Ecto neural progenitor cell (in vitro differentiated cells): Measurements from ENCODE around the gene MRGPRG.

Experiments
- DNase-seq: peaks from one replicate; pipeline ENCODE4 v3.0.0-alpha.2; 2018; ENCODE audit warnings: low spot score

The MRGPRG gene

DNA sequence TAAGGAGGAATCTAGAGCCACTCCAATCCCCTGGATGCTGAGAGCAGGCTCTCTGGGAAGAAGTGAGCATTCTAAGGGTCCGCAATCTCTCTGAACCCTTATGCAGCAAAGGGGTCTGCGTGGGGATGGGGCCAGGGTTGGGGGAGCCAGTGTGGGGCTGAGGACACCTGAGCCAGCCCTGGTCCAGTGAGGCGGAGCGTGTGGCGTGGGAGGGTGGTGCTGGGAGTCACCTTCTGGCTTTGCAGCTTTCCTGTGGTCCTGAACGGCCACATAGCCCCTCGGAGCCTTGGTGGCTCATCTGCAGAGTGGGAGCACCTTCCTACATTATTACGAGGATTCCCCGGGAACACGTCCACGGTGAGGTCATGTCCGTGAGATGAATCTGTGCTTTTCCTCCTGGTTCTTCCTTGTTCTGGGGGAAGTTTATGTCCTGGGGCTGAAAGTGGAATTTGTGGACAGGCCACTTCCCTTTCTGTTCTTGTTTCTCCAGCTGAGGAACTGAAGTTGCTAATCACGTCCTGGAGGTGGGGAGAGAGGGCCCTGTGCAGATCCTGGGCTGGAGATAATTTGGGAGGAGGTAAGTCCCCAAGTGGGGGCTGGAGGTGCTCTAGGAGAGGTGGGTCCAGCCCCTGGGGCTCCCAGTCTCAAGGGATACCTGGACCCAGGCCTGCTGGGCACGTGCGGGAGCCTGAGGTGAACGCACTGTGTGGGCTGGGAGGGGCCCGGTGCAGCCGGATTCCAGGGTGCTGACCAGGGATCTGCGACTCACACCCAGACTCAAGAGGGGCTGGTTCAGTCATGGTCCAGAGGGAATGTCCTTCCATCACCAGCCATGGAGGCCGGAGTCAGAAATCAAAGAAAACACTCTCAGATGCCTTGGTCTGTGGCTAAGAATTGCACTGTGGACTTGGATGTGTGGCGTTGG is 7.5 kb upstream of the MRGPRG start:
- DNase-seq, result no peak

- peak; percentile 46 for DNase-seq
These were observed 6.6 kb upstream of the MRGPRG start for GRCh38 chr11:3225159-3225758.

DNA sequence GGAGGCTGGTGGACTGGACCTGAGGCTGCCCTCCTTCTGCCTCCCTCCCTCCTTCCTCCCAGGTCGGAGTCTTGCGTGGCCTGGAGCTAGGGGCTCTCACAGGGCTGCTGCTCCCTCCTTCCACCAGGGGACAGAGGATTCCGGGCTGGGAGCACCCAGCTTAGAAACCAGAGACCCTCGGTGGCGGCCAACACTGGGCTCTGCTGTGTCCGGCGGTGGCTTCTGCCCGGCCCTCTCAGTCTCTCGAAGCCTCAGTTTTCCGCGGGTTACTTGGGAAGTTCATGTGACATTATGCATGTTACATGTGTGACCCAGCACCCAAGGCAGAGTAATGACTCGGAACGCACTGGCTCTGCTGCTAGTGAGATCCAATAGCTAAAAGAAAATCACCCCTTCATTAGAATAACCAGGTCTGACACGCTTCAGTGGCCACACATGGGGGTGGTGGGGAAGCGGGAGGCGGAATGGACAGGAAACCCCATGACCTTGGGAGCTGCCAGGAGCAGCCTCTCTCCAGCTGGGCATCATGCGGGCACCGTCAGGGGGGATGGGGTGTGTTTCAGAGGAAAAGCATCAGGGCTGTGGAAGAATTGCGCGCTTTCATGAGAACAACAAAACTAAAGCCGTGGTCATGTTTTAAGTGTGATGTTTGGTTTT is 5.9 kb upstream of the MRGPRG start:
- no peak for DNase-seq

DNA sequence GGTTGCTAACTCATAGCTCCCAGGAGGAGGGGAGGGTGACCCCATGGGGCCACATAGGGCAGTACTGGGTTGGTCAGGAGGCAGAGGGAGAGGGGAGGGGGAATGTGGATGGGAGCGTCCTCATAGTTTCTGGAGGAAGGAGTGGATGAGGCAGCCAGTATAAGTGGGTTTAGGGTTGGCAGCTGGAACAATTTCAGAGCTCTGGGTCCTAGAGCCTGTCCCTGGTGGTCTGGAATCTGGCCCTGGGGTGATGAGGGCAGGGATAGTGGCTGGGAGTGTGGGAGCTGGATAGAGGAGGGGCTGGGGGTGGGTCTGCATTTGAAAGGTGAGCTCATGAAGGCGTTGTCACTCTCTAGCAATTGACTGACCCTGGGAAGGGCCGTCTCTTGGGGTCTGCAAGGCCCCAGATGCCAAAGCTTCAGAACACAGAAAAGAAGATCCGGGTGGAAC is 5.3 kb upstream of the MRGPRG start:
- peak; percentile 58 for DNase-seq

DNA sequence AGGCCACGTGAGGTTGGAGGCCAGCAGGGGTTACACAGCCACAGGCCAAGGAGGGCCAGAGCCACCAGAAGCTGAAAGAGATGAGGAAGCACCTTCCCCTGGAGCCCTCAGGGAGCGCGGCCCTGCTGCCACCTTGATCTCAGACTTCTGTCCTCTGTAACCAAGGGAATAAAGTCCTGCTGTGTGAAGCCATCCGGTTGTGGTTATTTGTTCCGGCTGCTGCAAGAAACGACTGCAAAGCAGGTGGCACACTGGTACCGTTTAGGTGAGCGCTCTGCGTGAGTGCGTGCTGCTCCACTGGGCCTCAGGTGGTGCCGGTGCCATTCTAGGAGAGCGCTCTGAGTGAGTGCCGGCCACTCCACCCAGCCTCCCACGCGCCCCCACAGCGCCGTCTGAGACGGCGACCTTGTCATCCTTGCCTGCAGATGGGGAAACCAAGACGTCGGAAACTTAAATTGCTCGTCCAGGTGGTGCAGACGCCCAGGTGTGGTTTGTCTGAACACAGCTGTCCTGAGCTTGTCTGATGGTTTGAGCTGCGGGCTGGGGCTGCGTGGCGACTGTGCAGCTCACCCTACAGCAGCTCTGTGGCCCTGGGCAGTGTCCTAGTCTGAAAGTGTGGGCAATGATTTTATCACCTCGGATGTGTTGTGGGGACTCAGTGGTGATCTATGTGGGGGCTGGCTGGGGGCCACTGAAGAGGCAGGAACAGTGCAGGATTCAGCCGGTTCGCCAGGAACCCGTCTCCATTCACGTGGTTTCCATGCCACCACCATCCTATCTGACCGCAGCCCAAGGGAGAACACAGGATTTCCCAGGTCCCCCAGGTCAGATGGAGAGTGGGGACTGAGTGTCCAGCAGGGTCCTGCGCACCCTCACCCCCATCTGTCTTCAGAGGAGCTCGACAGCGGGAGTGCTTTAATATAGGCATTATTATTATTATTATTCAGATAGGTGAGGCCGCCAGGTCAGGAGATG is 4.6 kb upstream of the MRGPRG start:
- DNase-seq, result peak; percentile 43

- peak; percentile 41 for DNase-seq
These were observed 3.6 kb upstream of the MRGPRG start for GRCh38 chr11:3222003-3222855.

- no peak for DNase-seq
These were observed 2.9 kb upstream of the MRGPRG start for GRCh38 chr11:3221408-3222002.

GRCh38 chr11:3220521-3221407 is 2.2 kb upstream of the MRGPRG start:
- peak; percentile 46 for DNase-seq

DNA sequence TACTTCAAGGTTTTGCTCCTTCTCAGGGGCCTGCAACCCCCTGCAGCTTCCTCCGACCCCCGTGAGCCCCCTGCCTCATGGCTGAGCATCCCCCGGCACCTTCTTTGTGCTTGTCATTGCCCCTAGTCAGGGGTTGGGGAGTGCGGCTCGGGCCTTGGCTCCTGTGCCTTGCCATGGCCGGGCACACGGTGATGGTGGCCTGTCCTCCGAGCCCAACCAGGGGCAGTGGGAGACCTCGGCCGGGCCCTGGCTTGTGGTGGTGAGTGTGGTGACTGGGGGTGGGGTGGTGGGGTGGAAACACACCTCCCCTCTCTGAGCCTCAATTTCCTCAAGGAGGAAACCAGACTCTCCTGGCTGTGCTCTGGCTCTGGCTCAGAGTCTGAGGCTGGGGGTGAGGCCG is 1.5 kb upstream of the MRGPRG start:
- DNase-seq, result peak; percentile 45

DNA sequence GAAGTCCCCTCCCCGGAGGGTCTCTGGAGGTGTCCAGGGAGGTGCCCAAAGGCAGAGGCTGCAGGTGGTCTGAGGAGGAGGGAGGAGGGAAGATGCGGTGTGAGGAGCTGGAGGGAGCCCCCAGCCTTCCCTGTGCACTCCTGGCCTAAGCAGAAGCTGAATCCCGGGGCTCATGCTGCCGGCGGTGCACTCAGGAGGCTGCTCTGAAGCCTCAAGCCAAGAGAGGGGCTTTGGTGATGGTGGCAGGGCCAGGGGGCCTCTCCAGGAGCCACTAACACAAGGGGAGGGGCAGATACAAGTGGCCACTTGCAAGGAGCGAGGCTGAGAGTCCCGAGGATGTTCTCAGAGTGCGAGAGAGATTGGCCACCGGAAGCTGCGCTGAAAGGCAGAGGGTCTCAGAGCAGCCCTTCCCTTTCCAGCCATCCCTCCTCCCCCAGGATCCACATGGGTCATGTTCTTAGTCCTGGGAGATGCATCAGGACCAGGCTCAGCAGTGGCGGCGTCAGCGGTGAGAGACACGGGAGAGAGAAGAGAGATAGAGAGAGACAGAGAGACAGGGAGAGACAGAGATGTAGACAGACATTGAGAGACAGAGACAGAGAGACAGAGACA is 774 bp upstream of the MRGPRG start:
- peak; percentile 41 for DNase-seq

GRCh38 chr11:3217818-3218482 is 663 bp downstream of the MRGPRG start:
- no peak for DNase-seq

GRCh38 chr11:3216027-3216525 is 2.5 kb downstream of the MRGPRG start:
- DNase-seq, result no peak

DNA sequence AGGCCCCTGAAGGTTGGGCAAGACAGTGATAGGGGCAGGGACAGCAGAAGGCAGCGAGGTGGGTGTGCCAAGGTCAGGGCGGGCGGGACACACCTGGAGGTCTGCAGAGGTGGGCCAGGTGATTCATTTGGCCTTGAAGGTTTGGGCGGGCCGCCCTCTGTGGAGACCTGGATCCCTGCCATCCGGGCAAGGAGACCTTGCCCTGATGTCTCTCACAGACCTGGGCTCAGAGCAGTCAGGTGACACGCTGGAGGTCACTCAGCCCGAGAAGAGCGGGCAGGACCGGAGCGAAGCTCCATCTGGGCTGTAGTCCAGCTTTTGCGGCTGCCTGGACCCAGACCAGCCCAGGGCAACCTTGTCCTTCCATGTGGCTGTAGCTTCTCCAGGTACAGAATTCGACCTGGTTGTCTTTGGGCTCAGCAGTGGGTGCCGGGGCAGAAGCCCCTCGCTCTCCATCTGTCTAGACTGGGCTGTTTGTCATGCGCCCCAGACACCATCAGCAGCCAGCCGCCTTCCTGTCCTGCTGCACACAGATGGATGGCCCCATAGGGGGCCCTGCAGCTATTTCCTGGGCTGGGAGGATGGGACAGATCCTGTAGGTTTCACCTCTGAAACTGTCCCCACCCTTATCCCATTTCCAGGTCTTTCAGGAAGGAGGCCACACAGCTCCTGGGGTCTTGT is 3.1 kb downstream of the MRGPRG start:
- no peak for DNase-seq

DNA sequence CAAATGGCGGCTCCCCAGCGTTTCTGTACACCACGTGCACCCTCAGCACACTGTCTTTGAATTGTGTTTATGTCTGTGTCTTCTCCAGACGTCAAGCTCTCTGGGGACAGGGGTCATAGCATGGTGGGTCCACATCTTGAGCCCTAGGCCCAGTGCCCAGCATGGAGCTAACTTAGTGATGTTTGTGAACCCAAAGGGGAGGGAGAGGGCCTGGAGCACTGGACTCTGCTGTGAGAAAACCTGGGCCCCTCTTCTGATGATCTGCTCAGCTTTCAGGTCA is 4.3 kb downstream of the MRGPRG start:
- DNase-seq, result no peak

DNA sequence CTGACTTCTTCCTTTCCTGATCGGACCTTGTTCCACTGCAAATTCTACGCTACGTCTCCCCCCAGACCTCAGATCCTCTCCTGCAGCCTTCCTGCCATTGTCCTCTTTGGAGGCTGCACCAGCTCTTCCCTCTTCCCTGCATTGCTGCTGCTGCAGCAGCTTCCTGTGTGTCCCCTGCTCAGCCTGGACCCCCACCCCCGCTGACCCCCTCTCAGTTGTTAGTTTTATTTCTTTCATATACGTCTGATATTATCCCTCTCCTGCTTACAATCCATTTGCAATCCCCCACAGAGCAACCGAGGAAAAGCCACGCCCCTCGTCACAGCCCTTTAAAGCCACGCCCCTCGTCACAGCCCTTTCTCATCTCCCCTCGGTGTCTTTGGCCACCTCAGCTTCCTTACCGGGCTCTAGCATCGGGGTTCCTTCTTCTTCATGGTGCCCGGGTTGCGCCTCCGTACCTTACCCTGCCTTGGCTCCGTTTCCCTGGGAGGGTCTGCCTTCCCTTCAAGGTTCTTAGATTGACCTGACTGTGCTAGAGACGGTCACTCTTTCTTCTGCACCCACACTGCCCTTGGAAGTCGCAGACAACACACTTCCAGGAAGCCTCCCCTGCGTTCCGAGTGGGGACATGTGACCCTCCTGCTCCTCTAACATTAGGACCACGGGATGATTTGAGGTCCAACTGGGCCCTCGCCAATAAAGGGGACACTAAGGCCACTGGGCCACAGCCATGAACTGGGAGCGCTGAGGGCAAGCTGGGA is 4.8 kb downstream of the MRGPRG start:
- DNase-seq, result no peak

DNA sequence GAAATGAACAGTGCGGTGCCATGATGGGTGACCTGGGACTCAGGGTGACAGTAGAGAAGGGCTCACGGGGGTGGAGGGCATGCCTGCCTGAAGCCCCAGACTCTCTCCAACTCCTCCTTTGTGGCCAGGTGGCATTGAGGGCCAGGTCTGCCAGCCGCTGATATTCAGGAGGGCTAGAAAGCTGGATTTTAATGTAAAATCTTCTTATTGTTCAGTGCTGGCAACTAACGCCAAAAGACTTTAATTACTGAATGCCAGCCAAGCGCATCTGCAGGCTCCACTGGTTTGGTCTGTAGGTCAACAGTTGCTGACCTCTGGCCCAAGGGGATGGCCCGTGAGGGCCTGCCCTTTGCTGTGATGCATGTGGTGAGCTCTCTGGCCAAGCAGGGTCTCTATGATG is 10.3 kb downstream of the MRGPRG start:
- DNase-seq, result no peak
